Lower lobe of right lung (tissue), 2 donors: ENCODE data around the gene ZNF500. TPM values are rescaled to one million over a fixed set of nuclear protein-coding genes. Genes with fewer than 3 reads are reported as not detected.

Experiments used
- ATAC-seq, 2 donors: fragments of 200-7000 bp; cut with Tn5 transposase; one replicate each; pipeline ENCODE4 v1.9.1; 2020 to 2022; ENCODE audit warnings: mild to moderate bottlenecking in 2 of 2, moderate library complexity in 2 of 2
- DNase-seq: peaks from one replicate; pipeline ENCODE4 v3.0.0-alpha.2; 2020
- H3K27ac ChIP-seq: fragments of 200-600 bp; one replicate; pipeline ENCODE4 v1.8.0; 2022
- H3K27me3 ChIP-seq: fragments of 200-600 bp; one replicate; pipeline ENCODE4 v1.8.0; 2022; ENCODE audit warnings: low read depth
- H3K36me3 ChIP-seq: fragments of 200-600 bp; one replicate; pipeline ENCODE4 v1.8.0; 2022; ENCODE audit warnings: mild to moderate bottlenecking
- H3K4me1 ChIP-seq: fragments of 200-600 bp; one replicate; pipeline ENCODE4 v1.8.0; 2022
- H3K4me3 ChIP-seq: fragments of 200-600 bp; one replicate; pipeline ENCODE4 v1.8.0; 2022; ENCODE audit warnings: mild to moderate bottlenecking
- H3K9me3 ChIP-seq: fragments of 200-600 bp; one replicate; pipeline ENCODE4 v1.8.0; 2022
- CTCF ChIP-seq: fragments of 200-600 bp; IDR thresholded peaks from one replicate; pipeline ENCODE4 v1.8.0; 2022; ENCODE audit warnings: antibody characterized with exemption, mild to moderate bottlenecking
- intact Hi-C: fragments of 100-400 bp; cut with DNase I; formaldehyde crosslinking; loops from one replicate; pipeline ENCODE4 v1.11.0; 2022
- total RNA-seq: library from RNA; stranded (reverse); fragmentation: NEBNext Ultra II Directional; extraction: Animal tissue kit (Norgen Biotek cat#: 25700); gene quantifications from one replicate; pipeline ENCODE4 v1.2.1, GENCODE V29; 2021
- donor health status: DM: no; HTN: yes; CAD: no; lungs with severe emphysema.

ZNF500 gene
- total RNA-seq, 1 donor from 2014 or later: 13.4 TPM

- Histone ChIP-seq H3K36me3 (peaks cover 15% of the 10 kb centered on the region), H3K9me3 (no peaks in the 10 kb centered on the region), H3K4me1 (peaks cover 34% of the 10 kb centered on the region), H3K27ac (peak overlapping the region; percentile 92), H3K4me3 (peak overlapping the region; percentile 96), H3K27me3 (no peaks in the 10 kb centered on the region)
- DNase-seq (peak; percentile 98), ATAC-seq (peak; percentile 95 to 96)
- intact Hi-C loops: no loop called here
- no peak for TF ChIP-seq CTCF
These were observed 1.8 kb upstream of the ZNF500 start for GRCh38 chr16:4768549-4769305.

GRCh38 chr16:4767872-4768548 lies 1.0 kb upstream of the ZNF500 start:
- H3K36me3 ChIP-seq: peaks cover 22% of the 10 kb centered on the region
- H3K4me3 ChIP-seq: peak overlapping the region; percentile 96
- TF ChIP-seq CTCF: no peak
- H3K9me3 ChIP-seq: no peaks in the 10 kb centered on the region
- DNase-seq (no peak), ATAC-seq (peak; percentile 1 to 21)
- H3K27ac ChIP-seq: peak overlapping the region; percentile 92
- peaks cover 34% of the 10 kb centered on the region for H3K4me1 ChIP-seq
- intact Hi-C loops: no loop called here
- no peaks in the 10 kb centered on the region for H3K27me3 ChIP-seq

- DNase-seq (no peak), ATAC-seq (no peak)
- Histone ChIP-seq H3K27me3 (no peaks in the 10 kb centered on the region), H3K4me3 (peak overlapping the region; percentile 96), H3K27ac (peak overlapping the region; percentile 92), H3K4me1 (peaks cover 34% of the 10 kb centered on the region), H3K36me3 (peaks cover 41% of the 10 kb centered on the region), H3K9me3 (no peaks in the 10 kb centered on the region)
- no peak for TF ChIP-seq CTCF
- intact Hi-C loops: no loop called here
These were observed 1.2 kb downstream of the ZNF500 start for GRCh38 chr16:4765511-4766474.

GRCh38 chr16:4763791-4764190 lies 3.2 kb downstream of the ZNF500 start:
- no peak for DNase-seq
- Histone ChIP-seq H3K4me3 (no peak overlapping the region), H3K27ac (no peak overlapping the region), H3K4me1 (peaks cover 28% of the 10 kb centered on the region), H3K27me3 (no peaks in the 10 kb centered on the region), H3K36me3 (peaks cover 61% of the 10 kb centered on the region), H3K9me3 (no peaks in the 10 kb centered on the region)
- no peak for ATAC-seq
- no peak for TF ChIP-seq CTCF
- intact Hi-C loops: no loop called here

- Histone ChIP-seq H3K4me3 (no peak overlapping the region), H3K36me3 (peaks cover 77% of the 10 kb centered on the region)
- intact Hi-C loops: no loop called here
These were observed 4.8 kb downstream of the ZNF500 start for GRCh38 chr16:4762205-4762604.

More at GRCh38 chr16:4762205-4762604, 4.8 kb downstream of the ZNF500 start:
- TF ChIP-seq CTCF: no peak
- H3K4me1 ChIP-seq: peaks cover 17% of the 10 kb centered on the region
- no peaks in the 10 kb centered on the region for H3K27me3 ChIP-seq
- DNase-seq (no peak), ATAC-seq (no peak)
- no peaks in the 10 kb centered on the region for H3K9me3 ChIP-seq
- H3K27ac ChIP-seq: no peak overlapping the region
